Retinal pigment epithelial cell (primary cell): ENCODE data around the gene PHF2.

Experiments
- DNase-seq: peaks from one replicate; pipeline ENCODE4 v3.0.0-alpha.2; 2010; ENCODE audit warnings: low read depth
- H3K4me3 ChIP-seq: 2 replicates; pipeline ENCODE4 v1.5.1; 2011; ENCODE audit warnings: mild to moderate bottlenecking, low read length, control low read depth, moderate library complexity
- CTCF ChIP-seq: conservative IDR thresholded peaks from 2 replicates; pipeline ENCODE4 v1.5.1; 2011; ENCODE audit warnings: low read depth, low read length, control low read depth, inconsistent platforms

PHF2 gene

GRCh38 chr9:93586290-93587057, 10.1 kb downstream of the PHF2 start:
- TF ChIP-seq CTCF, result no peak
- DNase-seq, result no peak
- H3K4me3 ChIP-seq, result no peak overlapping the region

GRCh38 chr9:93587284-93587650, 10.9 kb downstream of the PHF2 start:
- H3K4me3 ChIP-seq, result no peak overlapping the region
- no peak for DNase-seq
- no peak for TF ChIP-seq CTCF

GRCh38 chr9:93587651-93588347, 11.4 kb downstream of the PHF2 start:
- H3K4me3 ChIP-seq, result no peak overlapping the region
- TF ChIP-seq CTCF, result peak; percentile 36
- DNase-seq, result no peak

- no peak overlapping the region for H3K4me3 ChIP-seq
- no peak for TF ChIP-seq CTCF
- no peak for DNase-seq
These were observed 12.5 kb downstream of the PHF2 start for GRCh38 chr9:93588641-93589609.

- TF ChIP-seq CTCF, result no peak
- H3K4me3 ChIP-seq, result no peak overlapping the region
- DNase-seq, result no peak
These were observed 13.3 kb downstream of the PHF2 start for GRCh38 chr9:93589688-93590087.

- no peak for TF ChIP-seq CTCF
- no peak for DNase-seq
These were observed 14.3 kb downstream of the PHF2 start for GRCh38 chr9:93590609-93591234.

More at GRCh38 chr9:93590609-93591234, 14.3 kb downstream of the PHF2 start:
- H3K4me3 ChIP-seq, result no peak overlapping the region
